GM12801 (cell line): Measurements from ENCODE around the gene ITGB3BP.

Source experiments
- TF ChIP-seq, protein P1 (sequence below): IDR thresholded peaks from one replicate; pipeline ENCODE4 v1.5.1; 2011; ENCODE audit warnings: control low read depth; ENCODE audit not compliant: insufficient read length; ENCODE audit errors: extremely low read depth

Gene ITGB3BP

GRCh38 chr1:63403386-63403785, 119.6 kb downstream of the ITGB3BP start:
- TF ChIP-seq, protein P1, sequence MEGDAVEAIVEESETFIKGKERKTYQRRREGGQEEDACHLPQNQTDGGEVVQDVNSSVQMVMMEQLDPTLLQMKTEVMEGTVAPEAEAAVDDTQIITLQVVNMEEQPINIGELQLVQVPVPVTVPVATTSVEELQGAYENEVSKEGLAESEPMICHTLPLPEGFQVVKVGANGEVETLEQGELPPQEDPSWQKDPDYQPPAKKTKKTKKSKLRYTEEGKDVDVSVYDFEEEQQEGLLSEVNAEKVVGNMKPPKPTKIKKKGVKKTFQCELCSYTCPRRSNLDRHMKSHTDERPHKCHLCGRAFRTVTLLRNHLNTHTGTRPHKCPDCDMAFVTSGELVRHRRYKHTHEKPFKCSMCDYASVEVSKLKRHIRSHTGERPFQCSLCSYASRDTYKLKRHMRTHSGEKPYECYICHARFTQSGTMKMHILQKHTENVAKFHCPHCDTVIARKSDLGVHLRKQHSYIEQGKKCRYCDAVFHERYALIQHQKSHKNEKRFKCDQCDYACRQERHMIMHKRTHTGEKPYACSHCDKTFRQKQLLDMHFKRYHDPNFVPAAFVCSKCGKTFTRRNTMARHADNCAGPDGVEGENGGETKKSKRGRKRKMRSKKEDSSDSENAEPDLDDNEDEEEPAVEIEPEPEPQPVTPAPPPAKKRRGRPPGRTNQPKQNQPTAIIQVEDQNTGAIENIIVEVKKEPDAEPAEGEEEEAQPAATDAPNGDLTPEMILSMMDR = no peak

DNA sequence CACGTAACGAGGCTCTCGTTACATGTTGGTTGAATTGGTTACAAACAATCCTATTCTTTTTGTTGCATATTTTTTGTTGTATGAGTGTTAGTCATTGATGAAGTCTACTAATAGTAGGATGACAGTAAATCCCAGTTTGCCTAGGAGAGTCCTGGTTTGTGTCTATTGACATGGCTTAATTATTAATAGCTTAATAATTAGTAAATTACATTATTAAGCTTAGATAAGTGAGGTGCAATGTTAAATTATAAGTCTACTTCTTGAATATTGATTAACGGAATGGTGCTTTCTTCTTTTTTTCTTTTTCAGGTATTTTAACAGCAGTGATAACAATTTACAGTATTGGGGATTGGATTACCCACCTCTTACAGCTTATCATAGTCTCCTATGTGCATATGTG, 121.1 kb downstream of the ITGB3BP start:
- TF ChIP-seq, protein P1 = no peak
